Limb (tissue), 2 donors: ENCODE measurements around the gene MCCC1.
"Not testable (repeated sequence)": the region's sequence is repeated elsewhere in the genome, so short reads cannot be mapped to it uniquely, and the experiment has no call there.

Experiments
- DNase-seq, 2 donors: peaks; one replicate each; pipeline ENCODE4 v3.0.0-alpha.2; 2016; ENCODE audit errors: extremely low spot score in 2 of 2

MCCC1 gene

GRCh38 chr3:183103950-183104349, 4.7 kb upstream of the MCCC1 start:
- DNase-seq: not testable (repeated sequence)

- not testable (repeated sequence) for DNase-seq
Measured at GRCh38 chr3:183101040-183101439, 1.7 kb upstream of the MCCC1 start.

DNA sequence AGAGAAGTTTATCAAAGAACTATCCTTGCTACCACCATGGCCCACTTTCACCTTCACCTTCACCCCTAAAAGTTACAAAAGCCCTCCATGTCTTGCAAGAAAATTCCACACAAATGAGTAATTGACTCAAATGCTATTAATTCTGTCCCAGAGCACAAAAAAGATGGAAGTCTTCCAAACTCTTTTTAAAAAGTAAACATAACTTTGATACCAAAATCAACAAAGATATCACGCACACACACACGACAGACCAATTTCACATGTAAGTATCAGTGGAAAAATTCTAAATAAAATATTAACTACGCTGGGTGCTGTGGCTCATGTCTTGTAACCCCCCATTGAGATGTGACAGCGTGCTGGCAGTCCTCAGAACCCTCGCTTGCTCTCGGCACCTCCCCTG, 1.1 kb upstream of the MCCC1 start:
- no peak for DNase-seq

GRCh38 chr3:183099838-183100204, 525 bp upstream of the MCCC1 start:
- no peak for DNase-seq

- DNase-seq: no peak
Measured at GRCh38 chr3:183098536-183099025, 715 bp downstream of the MCCC1 start.

- no peak for DNase-seq
Measured at GRCh38 chr3:183094711-183095110, 4.6 kb downstream of the MCCC1 start.

GRCh38 chr3:183092256-183092655, 7.0 kb downstream of the MCCC1 start:
- DNase-seq: no peak

GRCh38 chr3:183087184-183087583, 12.1 kb downstream of the MCCC1 start:
- no peak for DNase-seq

DNA sequence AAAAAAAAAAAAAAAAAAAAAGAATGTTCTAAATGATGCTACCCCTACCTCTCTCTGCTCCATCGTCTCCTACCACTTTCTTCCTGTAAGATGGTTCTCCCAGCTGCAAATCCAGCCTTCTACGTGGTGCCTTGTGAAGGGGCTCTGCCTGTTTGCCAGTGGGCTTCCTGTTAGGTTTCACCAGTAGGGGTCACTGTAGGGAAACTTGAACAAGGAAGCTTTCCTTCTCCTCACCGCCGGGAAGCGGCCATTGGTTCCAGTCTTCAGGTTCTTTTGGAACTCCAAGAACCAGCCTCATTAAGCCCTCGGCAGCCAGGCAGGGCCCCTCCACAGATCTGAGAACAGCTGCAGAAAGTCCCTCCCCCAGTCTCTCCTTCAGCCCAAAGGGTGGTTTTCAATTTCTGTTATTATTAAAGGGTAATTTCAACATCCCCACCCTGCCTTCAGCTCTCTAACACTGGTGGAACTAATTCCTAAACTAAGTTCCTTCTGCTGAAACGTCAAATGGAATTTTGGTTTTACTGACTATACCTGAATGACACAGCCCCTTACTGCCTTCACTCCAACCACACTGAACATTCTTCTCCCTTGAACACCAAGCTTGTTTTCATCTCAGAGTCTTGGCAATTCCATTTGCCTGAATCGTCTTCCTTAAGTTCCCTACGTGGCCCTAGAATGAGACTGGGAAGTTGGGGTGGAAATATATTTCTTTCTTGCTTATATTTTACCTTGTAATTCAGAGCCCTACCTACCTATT, 13.5 kb downstream of the MCCC1 start:
- no peak for DNase-seq

DNA sequence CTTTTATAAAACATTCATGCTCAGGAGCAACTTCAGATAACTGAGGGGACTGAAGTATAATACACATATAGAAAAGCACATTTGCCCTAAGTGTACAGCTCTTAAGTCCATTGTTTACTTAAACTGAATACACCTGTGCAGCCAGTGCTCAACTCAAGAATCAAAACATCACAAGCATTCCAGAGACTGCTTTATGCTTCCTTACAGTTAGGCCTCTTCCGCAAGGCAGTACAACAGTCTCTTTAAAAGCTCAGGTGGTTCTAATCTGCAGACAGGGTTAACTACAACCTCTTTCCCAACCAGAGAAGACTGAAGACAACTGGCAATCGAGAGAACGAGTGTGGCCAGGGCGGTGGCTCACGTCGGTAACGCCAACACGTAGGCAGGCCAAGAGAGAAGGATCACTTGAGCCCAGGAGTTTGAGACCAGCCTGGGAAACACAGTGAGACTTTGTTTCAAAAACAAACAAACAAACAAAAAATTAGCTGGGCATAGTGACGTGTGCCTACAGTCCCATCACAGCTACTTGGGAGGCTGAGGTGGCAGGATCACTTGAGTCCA, 16.9 kb downstream of the MCCC1 start:
- DNase-seq: no peak

- DNase-seq: no peak
Measured at GRCh38 chr3:183081459-183082183, 17.7 kb downstream of the MCCC1 start.

GRCh38 chr3:183080628-183081027, 18.7 kb downstream of the MCCC1 start:
- DNase-seq: no peak

DNA sequence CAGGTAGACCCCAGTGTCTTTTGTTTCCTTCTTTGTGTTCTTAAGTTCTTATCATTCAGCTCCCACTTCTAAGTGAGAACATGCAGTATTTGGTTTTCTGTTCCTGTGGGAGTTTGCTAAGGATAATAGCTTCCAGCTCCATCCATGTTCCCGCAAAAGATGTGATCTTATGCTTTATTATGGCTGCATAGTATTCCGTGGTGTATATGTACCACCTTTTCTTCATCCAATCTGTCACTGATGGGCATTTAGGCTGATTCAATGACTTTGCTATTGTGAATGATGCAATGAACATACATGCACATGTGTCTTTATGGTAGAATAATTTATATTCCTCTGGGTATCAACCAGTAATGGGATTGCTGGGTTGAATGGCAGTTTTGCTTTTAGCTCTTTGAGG, 24.4 kb downstream of the MCCC1 start:
- no peak for DNase-seq

- DNase-seq: no peak
Measured at GRCh38 chr3:183074261-183074660, 25.0 kb downstream of the MCCC1 start.

GRCh38 chr3:183073839-183074238, 25.5 kb downstream of the MCCC1 start:
- DNase-seq: no peak

- DNase-seq: no peak
Measured at GRCh38 chr3:183070892-183071291, 28.4 kb downstream of the MCCC1 start.

DNA sequence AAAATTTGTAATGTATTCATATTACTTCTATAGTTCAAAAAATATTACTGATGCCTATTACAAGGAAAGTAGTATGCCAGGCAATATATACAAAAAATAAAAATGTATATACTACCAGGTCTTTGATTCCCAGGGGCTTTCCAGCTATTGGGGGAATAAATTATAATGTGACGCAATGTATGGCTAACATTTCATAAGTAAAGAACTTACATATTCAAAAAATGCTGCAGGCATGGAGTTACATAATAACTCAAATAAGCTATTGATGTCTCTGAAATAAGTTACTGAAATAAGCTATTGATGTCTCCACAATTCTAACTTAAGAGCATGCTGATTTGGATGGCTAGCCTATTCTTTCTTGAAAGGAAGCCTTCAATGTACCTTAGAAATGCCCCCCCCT, 30.2 kb downstream of the MCCC1 start:
- DNase-seq: no peak

DNA sequence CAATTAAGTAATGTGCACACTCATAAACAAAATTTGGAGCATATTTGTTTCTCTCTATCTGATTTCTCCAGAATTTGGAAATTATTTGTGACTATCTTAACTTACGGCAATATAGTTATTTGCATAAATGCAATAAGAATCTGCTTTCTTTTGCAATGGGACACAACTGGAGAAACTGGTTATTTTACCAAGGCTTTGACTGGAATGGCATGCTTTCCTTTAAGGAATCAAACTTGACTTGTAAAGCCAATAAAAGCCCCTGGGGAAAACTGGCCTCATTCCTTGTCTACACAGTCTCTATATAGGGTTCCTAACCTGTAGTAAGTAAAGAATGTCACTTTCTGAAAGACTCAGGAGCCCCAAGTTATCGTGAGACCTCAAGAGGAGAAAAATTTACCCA, 32.4 kb downstream of the MCCC1 start:
- not testable (repeated sequence) for DNase-seq

DNA sequence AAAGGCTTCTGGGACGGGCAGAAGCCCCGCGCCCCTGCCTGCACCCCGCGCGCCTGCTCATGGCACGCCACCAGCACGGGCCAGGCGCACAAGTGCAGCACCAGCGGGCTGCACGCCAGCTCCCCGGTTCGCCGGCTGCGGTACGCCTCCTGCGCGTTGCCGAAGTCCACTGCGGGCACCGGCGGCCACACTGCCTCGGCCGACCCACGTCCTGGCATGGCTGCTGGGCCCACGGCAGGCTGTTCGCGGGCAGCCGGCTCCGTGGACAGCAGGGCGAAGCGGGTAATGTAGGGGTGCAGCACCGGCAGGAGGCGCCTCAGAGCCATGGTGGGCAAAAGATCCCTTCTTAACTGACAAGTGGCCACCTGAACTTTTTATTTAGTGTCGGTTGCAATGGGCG, 34.8 kb downstream of the MCCC1 start:
- no peak for DNase-seq

GRCh38 chr3:183061391-183062172, 37.7 kb downstream of the MCCC1 start:
- DNase-seq: no peak

DNA sequence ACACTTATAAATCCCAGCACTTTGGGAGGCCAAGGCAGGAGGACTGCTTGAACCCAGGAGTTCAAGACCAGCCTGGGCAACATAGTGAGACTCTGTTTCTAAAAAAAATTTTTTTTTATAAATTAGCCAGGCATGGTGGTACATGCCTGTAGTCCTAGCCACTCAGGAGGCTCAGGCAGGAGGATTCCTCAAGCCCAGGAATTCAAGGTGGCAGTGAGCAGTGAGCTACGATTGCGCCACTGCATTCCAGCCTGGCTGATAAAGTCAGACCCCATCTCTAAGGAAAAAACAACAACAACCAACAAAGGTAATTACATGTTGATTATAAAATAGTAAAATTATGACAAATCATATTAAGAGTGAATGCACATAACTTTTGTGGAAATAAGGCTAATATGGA, 40.9 kb downstream of the MCCC1 start:
- no peak for DNase-seq

DNA sequence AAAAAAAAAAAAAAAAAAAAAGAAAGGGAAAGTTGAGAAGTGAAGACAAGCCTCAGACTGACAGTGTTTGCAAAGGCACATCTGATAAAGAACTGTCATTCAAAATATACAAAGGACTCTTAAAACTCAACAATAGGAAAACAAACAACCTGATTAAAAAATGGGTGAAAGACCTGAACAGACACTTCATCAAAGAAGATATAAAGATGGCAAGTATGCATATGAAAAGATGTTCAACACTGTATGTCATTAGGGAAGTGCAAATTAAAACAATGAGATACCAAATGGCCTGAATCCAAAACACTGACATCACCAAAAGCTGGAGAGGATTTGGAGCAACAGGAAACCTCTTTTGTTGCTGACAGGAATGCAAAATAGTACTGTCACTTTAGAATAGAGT, 48.6 kb downstream of the MCCC1 start:
- no peak for DNase-seq
